ENCODE results near the gene BUD23.

The BUD23 gene

DNA sequence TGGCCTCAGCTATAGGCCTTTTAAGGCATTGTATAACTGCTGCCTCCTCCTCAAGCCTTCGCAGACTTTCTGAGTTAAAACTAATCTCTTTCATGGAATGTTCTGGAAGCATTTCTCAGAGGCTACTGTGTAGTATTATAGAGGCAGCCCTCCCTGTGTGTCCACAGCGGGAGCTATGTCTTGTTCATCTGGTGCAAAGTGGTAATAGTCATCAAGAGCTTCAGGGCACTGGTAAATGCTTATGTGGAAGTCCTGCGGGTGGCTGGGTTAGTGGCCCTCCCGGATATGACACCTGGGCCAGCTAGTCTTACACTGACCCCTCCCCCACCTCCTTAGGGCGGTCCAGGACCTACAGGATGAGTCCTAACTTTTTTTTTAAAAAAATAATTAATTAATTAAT is 57.4 kb downstream of the BUD23 start:
- no peak overlapping the region for H3K27ac Mint-ChIP-seq
- H3K4me3 Mint-ChIP-seq, result peak overlapping the region; percentile 26

DNA sequence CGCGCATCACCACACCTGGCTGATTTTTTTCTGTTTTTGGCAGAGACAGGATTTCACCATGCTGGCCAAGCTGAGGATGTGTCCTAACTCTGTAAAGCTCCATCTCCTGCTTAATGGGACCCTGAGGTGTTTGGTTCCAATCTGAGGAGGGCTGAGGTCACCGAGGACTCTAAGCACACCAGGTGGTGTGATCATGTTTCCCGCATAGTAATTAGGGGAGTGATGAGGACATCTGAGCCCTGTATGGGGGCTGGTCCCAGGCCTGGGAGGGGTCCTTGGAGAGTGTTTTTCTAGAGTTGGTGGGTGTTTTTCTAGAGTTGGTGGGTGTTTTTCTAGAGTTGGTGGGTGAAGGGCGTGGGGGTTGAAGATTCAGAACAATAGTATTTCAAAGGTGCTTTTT is 58.2 kb downstream of the BUD23 start:
- no peak overlapping the region for H3K4me3 Mint-ChIP-seq

More for the DNA sequence above, 57.4 kb downstream of the BUD23 start:
- no peak for DNase-seq
- no peaks in the 10 kb centered on the region for H3K9me3 Mint-ChIP-seq
- H3K36me3 Mint-ChIP-seq, result peaks cover 3% of the 10 kb centered on the region
- CTCF ChIA-PET, result interaction anchor here (1.0 kb wide), 1 partner anchor 115 kb away, joined by 4 read pairs; no protein-coding TSS in a partner anchor
- H3K27me3 Mint-ChIP-seq, result peaks cover 23% of the 10 kb centered on the region
- H3K4me1 Mint-ChIP-seq, result peaks cover 16% of the 10 kb centered on the region

DNA sequence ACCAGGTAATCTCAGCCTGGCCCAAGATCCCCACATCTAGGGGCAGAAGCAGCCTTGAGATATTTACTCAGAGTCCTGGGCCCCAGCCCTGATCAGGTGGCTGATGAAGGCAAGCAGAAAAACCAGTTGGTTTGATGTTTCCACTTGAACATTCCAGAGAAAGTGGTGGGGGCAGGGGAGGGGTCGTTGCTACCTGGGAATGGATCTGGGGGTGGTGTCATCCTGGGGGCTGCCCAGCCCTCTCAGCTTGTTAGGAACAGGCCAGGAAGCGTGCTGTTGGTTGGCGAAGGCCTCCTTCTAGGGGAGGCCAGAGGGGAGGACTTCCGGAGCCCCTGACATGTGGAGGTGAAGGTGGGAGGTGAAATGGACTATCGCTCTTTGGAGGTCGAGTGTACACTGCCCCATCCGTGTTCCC is 58.9 kb downstream of the BUD23 start:
- CTCF ChIA-PET, result no interaction called here
- H3K36me3 Mint-ChIP-seq, result no peaks in the 10 kb centered on the region
- H3K4me1 Mint-ChIP-seq, result peaks cover 9% of the 10 kb centered on the region
- no peak overlapping the region for H3K4me3 Mint-ChIP-seq
- peaks cover 23% of the 10 kb centered on the region for H3K27me3 Mint-ChIP-seq
- H3K9me3 Mint-ChIP-seq, result no peaks in the 10 kb centered on the region
- H3K27ac Mint-ChIP-seq, result no peak overlapping the region
- no peak for DNase-seq

More for the DNA sequence above, 58.2 kb downstream of the BUD23 start:
- peaks cover 23% of the 10 kb centered on the region for H3K27me3 Mint-ChIP-seq
- peak overlapping the region; percentile 22 for H3K27ac Mint-ChIP-seq
- CTCF ChIA-PET, result no interaction called here
- no peak for DNase-seq
- H3K36me3 Mint-ChIP-seq, result no peaks in the 10 kb centered on the region
- H3K9me3 Mint-ChIP-seq, result no peaks in the 10 kb centered on the region
- peaks cover 14% of the 10 kb centered on the region for H3K4me1 Mint-ChIP-seq

DNA sequence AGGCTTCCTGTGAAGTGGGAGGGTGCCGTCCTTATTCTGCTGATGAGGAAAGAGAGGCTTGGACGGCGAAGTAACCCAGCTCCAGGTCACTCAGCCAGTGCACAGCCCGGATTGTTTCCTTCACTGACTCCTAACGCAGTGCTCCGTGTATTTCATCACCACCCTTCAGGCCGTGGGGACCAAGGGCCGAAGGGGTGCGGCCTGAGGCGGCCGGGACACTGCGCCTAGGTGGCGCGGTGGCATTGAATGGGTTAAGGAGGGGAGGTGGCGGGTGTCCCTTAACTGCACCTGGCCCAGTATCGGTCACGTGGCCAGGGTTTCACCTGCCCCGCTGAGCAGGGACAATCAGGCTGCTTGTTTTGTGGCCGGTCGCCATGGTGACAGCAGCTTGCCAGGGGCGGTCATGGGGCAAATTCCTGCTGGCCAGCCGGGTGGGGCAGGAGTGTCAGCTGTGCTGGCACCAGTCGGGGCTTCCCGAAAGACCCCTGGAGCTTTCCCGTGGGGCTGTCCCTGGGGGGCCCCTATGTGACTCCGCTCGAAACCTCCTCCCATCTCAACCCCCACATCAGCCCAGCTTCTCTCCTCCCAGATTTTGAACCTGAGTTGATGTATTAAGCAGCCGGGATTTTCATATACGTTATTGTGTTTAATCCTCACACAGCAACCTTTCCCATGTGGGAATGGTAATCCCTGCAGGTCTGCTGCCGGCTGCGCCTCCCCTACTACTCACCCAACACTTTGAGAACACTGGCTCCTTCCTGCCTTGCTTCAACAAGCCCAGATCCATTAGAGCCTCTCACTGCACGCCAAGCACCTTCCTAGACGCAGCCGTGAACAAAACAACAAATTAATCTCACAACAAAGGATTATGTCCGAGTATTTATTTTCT is 59.6 kb downstream of the BUD23 start:
- Mint-ChIP-seq H3K36me3 (no peaks in the 10 kb centered on the region), H3K27me3 (peaks cover 23% of the 10 kb centered on the region), H3K4me3 (no peak overlapping the region), H3K27ac (no peak overlapping the region), H3K4me1 (peaks cover 3% of the 10 kb centered on the region), H3K9me3 (no peaks in the 10 kb centered on the region)
- no peak for DNase-seq
- CTCF ChIA-PET, result no interaction called here

DNA sequence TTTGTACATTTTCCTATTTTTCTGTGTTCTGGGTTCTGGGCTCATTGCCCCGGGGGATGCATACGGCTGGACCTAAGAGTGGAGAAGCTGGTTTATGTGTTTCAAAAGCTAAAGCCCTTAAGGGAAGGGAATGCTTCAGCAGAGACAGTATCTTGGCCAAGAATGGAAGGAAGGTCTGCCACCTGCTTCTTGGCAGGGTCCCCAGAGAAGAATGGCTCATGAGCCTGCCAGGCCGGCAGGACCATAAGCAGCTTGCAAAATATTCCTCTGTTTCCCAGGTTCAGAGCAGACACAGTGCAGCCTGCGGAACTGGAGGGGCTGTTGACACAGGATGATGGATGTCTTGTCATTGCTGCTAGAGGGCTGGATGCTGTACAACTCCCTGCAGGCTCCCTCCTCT is 63.0 kb downstream of the BUD23 start:
- Mint-ChIP-seq H3K4me1 (no peaks in the 10 kb centered on the region), H3K27ac (peak overlapping the region; percentile 12), H3K9me3 (no peaks in the 10 kb centered on the region)

More for the DNA sequence above, 63.0 kb downstream of the BUD23 start:
- H3K27me3 Mint-ChIP-seq, result peaks cover 27% of the 10 kb centered on the region
- DNase-seq, result no peak
- H3K36me3 Mint-ChIP-seq, result no peaks in the 10 kb centered on the region
- CTCF ChIA-PET, result interaction anchor here (1.4 kb wide), 1 partner anchor 139 kb away, joined by 3 read pairs; no protein-coding TSS in a partner anchor
- no peak overlapping the region for H3K4me3 Mint-ChIP-seq

All from activated naive CD4-positive, alpha-beta T cell treated with anti-CD3 and anti-CD28 coated beads, Interleukin-2, amount 10 ng/mL, durations not matched to agents 7 days and 5 days (primary cell).